OCI-LY7 (cell line): ENCODE measurements around the gene MRPL2.

Experiments
- EZH2phosphoT487 ChIP-seq: fragments of 200-600 bp; sonication (generic); IDR thresholded peaks from 2 replicates; pipeline ENCODE4 v1.6.1; 2018; ENCODE audit warnings: low read depth, borderline replicate concordance, mild to moderate bottlenecking, mixed run types, antibody characterized with exemption, low read length, moderate library complexity, mixed read lengths
- TF ChIP-seq, protein P1 (sequence below): fragments of 200-600 bp; sonication (generic); conservative IDR thresholded peaks from 2 replicates; pipeline ENCODE4 v1.5.1; 2014; ENCODE audit warnings: mild to moderate bottlenecking, antibody characterized with exemption, low read length, moderate library complexity, mixed read lengths

DNA sequence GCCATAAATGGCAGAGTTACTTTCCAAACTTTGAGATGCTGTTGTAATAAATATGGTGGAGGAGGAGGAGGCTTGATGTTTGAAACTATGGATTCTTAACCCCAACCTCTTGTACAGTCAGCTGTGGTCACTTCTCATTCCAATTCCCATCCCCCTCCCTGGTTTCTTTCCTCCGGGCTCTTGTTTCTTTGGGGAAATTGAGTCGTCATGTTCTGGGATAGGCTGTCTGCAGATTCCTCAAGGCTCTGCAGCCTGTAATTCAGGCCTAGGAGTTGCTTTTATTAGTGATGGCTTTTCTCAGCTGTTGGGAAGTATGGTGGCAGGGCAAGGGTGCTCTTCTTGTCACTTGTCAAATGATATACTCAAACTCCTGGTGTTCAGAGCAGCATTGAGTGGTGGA is 19.5 kb upstream of the MRPL2 start:
- TF ChIP-seq, protein P1, sequence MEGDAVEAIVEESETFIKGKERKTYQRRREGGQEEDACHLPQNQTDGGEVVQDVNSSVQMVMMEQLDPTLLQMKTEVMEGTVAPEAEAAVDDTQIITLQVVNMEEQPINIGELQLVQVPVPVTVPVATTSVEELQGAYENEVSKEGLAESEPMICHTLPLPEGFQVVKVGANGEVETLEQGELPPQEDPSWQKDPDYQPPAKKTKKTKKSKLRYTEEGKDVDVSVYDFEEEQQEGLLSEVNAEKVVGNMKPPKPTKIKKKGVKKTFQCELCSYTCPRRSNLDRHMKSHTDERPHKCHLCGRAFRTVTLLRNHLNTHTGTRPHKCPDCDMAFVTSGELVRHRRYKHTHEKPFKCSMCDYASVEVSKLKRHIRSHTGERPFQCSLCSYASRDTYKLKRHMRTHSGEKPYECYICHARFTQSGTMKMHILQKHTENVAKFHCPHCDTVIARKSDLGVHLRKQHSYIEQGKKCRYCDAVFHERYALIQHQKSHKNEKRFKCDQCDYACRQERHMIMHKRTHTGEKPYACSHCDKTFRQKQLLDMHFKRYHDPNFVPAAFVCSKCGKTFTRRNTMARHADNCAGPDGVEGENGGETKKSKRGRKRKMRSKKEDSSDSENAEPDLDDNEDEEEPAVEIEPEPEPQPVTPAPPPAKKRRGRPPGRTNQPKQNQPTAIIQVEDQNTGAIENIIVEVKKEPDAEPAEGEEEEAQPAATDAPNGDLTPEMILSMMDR: no peak
- no peak for TF ChIP-seq EZH2phosphoT487
